Nephron (organoid): ENCODE results near the gene PFKFB4.

Experiments
- H3K27ac Mint-ChIP-seq, 3 experiments: 2 replicates each; pipeline ENCODE4 v1.8.0; 2020; ENCODE audit warnings: mixed read lengths in 3 of 3, mild to moderate bottlenecking in 2 of 3, moderate library complexity in 1 of 3
- H3K27me3 Mint-ChIP-seq: 2 replicates; pipeline ENCODE4 v1.8.0; 2021; ENCODE audit warnings: low read depth, mild to moderate bottlenecking, moderate library complexity, mixed read lengths
- H3K36me3 Mint-ChIP-seq: 2 replicates; pipeline ENCODE4 v1.8.0; 2020; ENCODE audit warnings: low read depth, mixed read lengths
- H3K4me1 Mint-ChIP-seq: 2 replicates; pipeline ENCODE4 v1.8.0; 2020; ENCODE audit warnings: mixed read lengths
- H3K4me3 Mint-ChIP-seq, 3 experiments: 2 replicates each; pipeline ENCODE4 v1.8.0; 2020; ENCODE audit warnings: mild to moderate bottlenecking in 3 of 3, mixed read lengths in 3 of 3, moderate library complexity in 2 of 3
- H3K9me3 Mint-ChIP-seq: 2 replicates; pipeline ENCODE4 v1.8.0; 2020; ENCODE audit warnings: mixed read lengths
- TF ChIP-seq, protein P1 (sequence below), 3 experiments: fragments of 200-600 bp; sonication (generic); IDR thresholded peaks; one replicate each; pipeline ENCODE4 v1.5.0; 2021; ENCODE audit warnings: antibody characterized with exemption in 3 of 3; ENCODE audit not compliant: unreplicated experiment in 3 of 3

The PFKFB4 gene

DNA sequence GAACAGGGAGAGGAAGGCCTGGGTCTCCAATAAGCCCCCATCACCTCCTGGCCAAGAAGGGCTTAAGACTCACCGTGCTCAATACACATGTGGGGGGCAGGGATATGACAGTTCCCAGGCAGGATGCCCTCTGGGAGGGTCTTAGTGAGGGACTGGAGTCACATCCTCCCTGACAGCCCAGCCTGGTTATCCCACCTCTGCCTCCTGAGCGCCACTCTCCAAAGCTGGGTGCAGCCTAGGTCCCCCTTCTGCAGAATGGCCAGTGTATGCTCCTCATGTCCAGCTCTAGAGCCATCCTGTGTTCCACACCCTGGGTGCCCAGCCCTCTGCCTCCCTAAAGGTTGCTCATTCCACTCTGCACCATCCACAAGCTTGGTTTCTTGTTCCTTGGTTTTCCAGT, 51.5 kb downstream of the PFKFB4 start:
- Mint-ChIP-seq H3K4me3 (peak overlapping the region; percentile 76 to 83 (median 82)), H3K27ac (peak overlapping the region in 1 of 3 experiments; percentile 49), H3K9me3 (no peaks in the 10 kb centered on the region), H3K4me1 (no peaks in the 10 kb centered on the region), H3K36me3 (peaks cover 5% of the 10 kb centered on the region), H3K27me3 (no peaks in the 10 kb centered on the region)
- TF ChIP-seq, protein P1, sequence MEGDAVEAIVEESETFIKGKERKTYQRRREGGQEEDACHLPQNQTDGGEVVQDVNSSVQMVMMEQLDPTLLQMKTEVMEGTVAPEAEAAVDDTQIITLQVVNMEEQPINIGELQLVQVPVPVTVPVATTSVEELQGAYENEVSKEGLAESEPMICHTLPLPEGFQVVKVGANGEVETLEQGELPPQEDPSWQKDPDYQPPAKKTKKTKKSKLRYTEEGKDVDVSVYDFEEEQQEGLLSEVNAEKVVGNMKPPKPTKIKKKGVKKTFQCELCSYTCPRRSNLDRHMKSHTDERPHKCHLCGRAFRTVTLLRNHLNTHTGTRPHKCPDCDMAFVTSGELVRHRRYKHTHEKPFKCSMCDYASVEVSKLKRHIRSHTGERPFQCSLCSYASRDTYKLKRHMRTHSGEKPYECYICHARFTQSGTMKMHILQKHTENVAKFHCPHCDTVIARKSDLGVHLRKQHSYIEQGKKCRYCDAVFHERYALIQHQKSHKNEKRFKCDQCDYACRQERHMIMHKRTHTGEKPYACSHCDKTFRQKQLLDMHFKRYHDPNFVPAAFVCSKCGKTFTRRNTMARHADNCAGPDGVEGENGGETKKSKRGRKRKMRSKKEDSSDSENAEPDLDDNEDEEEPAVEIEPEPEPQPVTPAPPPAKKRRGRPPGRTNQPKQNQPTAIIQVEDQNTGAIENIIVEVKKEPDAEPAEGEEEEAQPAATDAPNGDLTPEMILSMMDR (IDR thresholded peaks at IDR 0.05; ENCODE audit: unreplicated experiment in 3 of 3): no peak

DNA sequence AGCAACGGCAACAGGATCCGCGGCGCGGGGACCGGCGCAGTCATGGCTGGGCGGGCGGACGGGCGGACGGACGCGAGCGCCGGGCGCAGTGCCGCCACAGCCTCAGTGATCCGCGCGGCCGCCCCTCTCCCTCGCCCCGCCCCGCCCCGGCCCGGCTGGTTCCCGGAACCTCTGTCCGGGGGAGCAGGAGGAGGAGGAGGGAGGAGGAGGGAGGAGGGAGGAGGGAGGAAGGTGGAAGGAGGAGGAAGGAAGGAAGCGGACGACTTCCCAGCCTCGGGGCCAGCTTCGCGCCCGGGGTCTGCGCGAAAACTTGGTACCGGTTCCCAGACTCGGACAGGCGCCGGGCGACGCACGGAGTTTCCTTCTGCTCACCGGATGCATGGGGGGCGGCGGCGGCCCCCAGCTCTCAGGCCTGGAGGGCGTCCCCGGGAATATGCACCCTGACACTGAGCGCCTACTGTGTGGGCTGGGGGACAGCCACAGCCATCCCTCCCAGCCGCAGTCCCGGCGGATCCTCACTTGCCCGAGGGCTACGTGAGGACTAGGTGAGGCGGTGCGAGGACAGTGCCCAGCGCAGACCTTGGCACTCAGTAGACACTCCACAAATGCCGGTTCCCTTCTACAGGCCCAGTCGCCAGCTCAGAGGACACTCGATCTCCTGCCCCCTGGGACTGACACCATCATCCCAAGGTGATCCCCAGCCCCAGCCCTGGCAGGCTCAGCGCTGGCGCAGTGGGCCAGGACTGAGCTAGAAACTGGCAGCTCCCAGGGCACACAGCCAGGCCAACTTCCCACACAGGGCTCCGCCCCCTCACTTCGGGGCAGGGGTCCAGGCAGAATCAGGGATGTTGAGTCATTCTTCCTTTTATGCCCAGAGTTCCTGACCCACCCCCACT, 52.3 kb downstream of the PFKFB4 start, which contains the start of gene SHISA5:
Gene SHISA5 (minus strand): TSS at position 124 of the 896 bp plus-strand sequence. CDS start 80 bp downstream, at position 44.
- no peaks in the 10 kb centered on the region for H3K9me3 Mint-ChIP-seq

DNA sequence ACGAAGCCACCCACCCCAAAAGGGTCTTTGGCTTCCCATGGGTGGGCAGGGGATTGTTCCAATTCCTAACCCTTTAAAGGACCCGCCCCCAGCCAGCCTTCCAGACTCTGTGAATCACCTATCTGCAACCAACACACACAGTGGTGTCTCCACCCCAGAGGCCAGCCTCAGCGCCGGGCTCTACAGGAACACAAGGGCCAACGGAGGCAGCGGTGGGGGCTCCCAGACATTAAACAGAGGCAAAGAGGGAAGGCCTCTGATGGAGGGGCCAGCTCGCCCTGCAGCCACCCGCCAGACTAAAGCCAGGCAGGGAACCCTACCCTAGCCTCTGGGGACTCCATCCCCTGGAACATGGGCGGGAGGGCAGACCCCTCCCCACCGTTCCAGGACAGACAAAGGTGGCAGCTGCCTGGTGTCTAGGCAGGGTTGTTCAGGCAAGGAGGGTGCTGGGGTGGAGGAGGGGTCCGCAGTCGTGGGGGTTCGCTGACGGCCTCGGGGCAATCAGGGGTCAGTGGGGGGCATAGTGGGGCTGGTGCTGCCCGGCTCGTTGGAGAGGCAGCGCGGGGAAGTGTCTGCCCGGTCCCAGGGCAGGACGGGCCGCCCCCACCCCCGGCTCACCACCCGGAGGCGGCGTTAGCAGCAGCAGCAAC, 53.1 kb downstream of the PFKFB4 start:
- H3K27ac Mint-ChIP-seq: peak overlapping the region; percentile 21 to 63 (median 41)
- H3K36me3 Mint-ChIP-seq: peaks cover 8% of the 10 kb centered on the region
- H3K4me1 Mint-ChIP-seq: no peaks in the 10 kb centered on the region
- TF ChIP-seq, protein P1 (IDR thresholded peaks at IDR 0.05; ENCODE audit: unreplicated experiment in 3 of 3): no peak
- no peaks in the 10 kb centered on the region for H3K9me3 Mint-ChIP-seq
- no peaks in the 10 kb centered on the region for H3K27me3 Mint-ChIP-seq
- peak overlapping the region; percentile 84 to 86 (median 86) for H3K4me3 Mint-ChIP-seq

More for the DNA sequence above, 52.3 kb downstream of the PFKFB4 start, which contains the start of gene SHISA5:
- no peaks in the 10 kb centered on the region for H3K27me3 Mint-ChIP-seq
- peak within 1 kb of the TSS; percentile 21 to 63 (median 41) for H3K27ac Mint-ChIP-seq
- peak within 1 kb of the TSS; percentile 84 to 86 (median 86) for H3K4me3 Mint-ChIP-seq
- TF ChIP-seq, protein P1 (IDR thresholded peaks at IDR 0.05; ENCODE audit: unreplicated experiment in 3 of 3): no peak
- H3K36me3 Mint-ChIP-seq: peaks cover 5% of the 10 kb centered on the region
- H3K4me1 Mint-ChIP-seq: no peaks in the 10 kb centered on the region

DNA sequence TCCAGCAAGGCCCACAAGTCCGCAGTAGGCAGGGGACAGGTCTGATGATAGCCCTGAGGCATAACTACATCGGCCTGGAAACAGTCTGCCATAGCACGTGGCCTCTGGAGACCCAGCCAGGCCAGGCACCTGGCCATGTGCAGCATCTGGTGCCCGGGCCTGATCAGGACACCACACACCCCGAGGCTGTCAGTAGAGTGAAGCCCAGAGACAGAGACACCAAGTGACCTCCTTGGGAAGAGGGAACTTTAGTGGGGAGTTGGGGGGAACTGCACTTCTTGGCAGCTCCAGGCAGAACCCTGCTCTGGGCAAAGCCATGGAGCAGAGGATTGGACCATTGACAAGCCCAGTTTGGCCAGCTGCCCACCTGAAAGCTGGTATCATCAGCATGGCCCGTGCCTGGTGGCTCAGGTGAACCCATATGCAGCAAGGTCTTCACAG, 53.9 kb downstream of the PFKFB4 start:
- H3K36me3 Mint-ChIP-seq: peaks cover 16% of the 10 kb centered on the region
- no peaks in the 10 kb centered on the region for H3K9me3 Mint-ChIP-seq
- H3K27me3 Mint-ChIP-seq: no peaks in the 10 kb centered on the region
- TF ChIP-seq, protein P1 (IDR thresholded peaks at IDR 0.05; ENCODE audit: unreplicated experiment in 3 of 3): no peak
- peak overlapping the region in 2 of 3 experiments; percentile 45 to 63 for H3K27ac Mint-ChIP-seq
- peak overlapping the region; percentile 84 to 86 (median 86) for H3K4me3 Mint-ChIP-seq
- H3K4me1 Mint-ChIP-seq: no peaks in the 10 kb centered on the region

DNA sequence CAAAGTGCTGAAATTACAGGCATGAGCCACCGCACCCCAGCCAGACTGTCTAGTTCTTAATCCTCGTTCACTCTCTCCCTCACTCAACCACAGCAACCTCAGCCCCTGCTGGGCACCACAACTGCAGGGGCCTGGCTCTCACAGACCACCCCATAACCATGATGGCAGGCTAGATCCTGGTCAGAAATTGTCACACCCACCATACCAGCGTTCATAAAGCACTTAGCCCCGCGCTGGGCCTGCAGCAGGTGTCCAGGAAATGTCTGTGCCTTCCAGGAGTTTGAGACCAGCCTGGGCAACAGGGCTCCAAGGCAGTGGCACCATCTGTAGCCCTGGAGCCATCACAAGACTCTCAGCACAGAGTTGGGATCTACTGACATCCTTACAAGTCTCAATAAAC, 54.5 kb downstream of the PFKFB4 start:
- Mint-ChIP-seq H3K27ac (peak overlapping the region; percentile 3 to 63 (median 45)), H3K27me3 (no peaks in the 10 kb centered on the region), H3K4me1 (no peaks in the 10 kb centered on the region), H3K4me3 (peak overlapping the region; percentile 84 to 86 (median 86)), H3K36me3 (peaks cover 18% of the 10 kb centered on the region), H3K9me3 (no peaks in the 10 kb centered on the region)
- TF ChIP-seq, protein P1 (IDR thresholded peaks at IDR 0.05; ENCODE audit: unreplicated experiment in 3 of 3): no peak
